Transverse colon (tissue), 4 donors: Measurements from ENCODE around the gene MIDN. TPM values are rescaled to one million over a fixed set of nuclear protein-coding genes. Genes with fewer than 3 reads are reported as not detected.

Source experiments
- DNase-seq: peaks from one replicate; pipeline ENCODE4 v3.0.0-alpha.2; 2019
- H3K27ac ChIP-seq, 4 donors: fragments of 200-600 bp; sonication (generic); 2 replicates each; pipeline ENCODE4 v1.5.1; 2016 to 2018; ENCODE audit warnings: inconsistent platforms in 4 of 4
- H3K27me3 ChIP-seq: fragments of 200-600 bp; sonication (generic); 2 replicates; pipeline ENCODE4 v1.5.1; 2017; ENCODE audit warnings: inconsistent platforms
- H3K36me3 ChIP-seq, 4 donors: fragments of 200-600 bp; sonication (generic); 2 replicates each; pipeline ENCODE4 v1.5.1; 2017 to 2019; ENCODE audit warnings: inconsistent platforms in 4 of 4
- H3K4me1 ChIP-seq, 4 donors: fragments of 200-600 bp; sonication (generic); 2 replicates each; pipeline ENCODE4 v1.5.1; 2017 to 2020; ENCODE audit warnings: inconsistent platforms in 4 of 4
- H3K4me3 ChIP-seq, 4 donors: fragments of 200-600 bp; sonication (generic); 1 replicate in 1 of 4; 2 replicates in 3 of 4; pipeline versions ENCODE4 v1.5.1 to v1.6.1; 2017 to 2019; ENCODE audit warnings: inconsistent platforms in 4 of 4
- H3K9me3 ChIP-seq, 2 donors: fragments of 200-600 bp; sonication (generic); 2 replicates each; pipeline ENCODE4 v1.5.1; 2017 to 2019; ENCODE audit warnings: inconsistent platforms in 2 of 2
- EP300 ChIP-seq: sonication (generic); formaldehyde crosslinking; IDR thresholded peaks from one replicate; pipeline ENCODE4 v1.6.1; 2017; ENCODE audit warnings: antibody characterized with exemption, low read depth
- POLR2A ChIP-seq: fragments of 450-650 bp; IDR thresholded peaks from one replicate; pipeline ENCODE4 v1.6.1; 2016; ENCODE audit warnings: antibody characterized with exemption, mild to moderate bottlenecking, moderate library complexity
- POLR2AphosphoS5 ChIP-seq, 3 donors: sonication (generic); formaldehyde crosslinking; IDR thresholded peaks; one replicate each; pipeline ENCODE4 v1.6.1; 2016; ENCODE audit warnings: antibody characterized with exemption in 3 of 3
- WGBS, 2 donors: methylation state at CpG; one replicate each; pipeline ENCODE4 v1.1.5; 2018; ENCODE audit warnings: low coverage in 1 of 2; 5-methylcytosine and 5-hydroxymethylcytosine counted together
- in situ Hi-C, 4 donors: fragments of 200-750 bp; cut with MboI; loops; one replicate each; pipeline versions ENCODE4 v1.15.0 to v1.15.1; 2017; ENCODE audit warnings: low sequenced_read_pairs in 3 of 4, low pct_ligation_motif_present in 1 of 4, low pct_unique_long_range_greater_than_20kb in 1 of 4
- intact Hi-C: fragments of 100-400 bp; cut with DNase I; formaldehyde crosslinking; loops from one replicate; pipeline ENCODE4 v1.15.1; 2023; ENCODE audit warnings: low total_unique reads
- total RNA-seq, 4 donors: library from RNA; depleted of rRNA; stranded (reverse); fragments of >200 nt; gene quantifications; one replicate each; pipeline ENCODE4 v1.1.0, GENCODE V29; 2016
- TF ChIP-seq, protein P1 (sequence below), 5 experiments: fragments of 200-600 bp in 3 of 5; fragments of 450-650 bp in 2 of 5; sonication (generic) in 3 of 5; IDR thresholded peaks; 1 replicate in 2 of 5; 2 replicates in 3 of 5; pipeline ENCODE4 v1.5.1; 2016 to 2017; ENCODE audit warnings: antibody characterized with exemption in 5 of 5, inconsistent platforms in 3 of 5, mild to moderate bottlenecking in 2 of 5, moderate library complexity in 1 of 5

MIDN gene
- total RNA-seq, 4 donors from 2014 or later: 89.4 to 379 (median 116) TPM

DNA sequence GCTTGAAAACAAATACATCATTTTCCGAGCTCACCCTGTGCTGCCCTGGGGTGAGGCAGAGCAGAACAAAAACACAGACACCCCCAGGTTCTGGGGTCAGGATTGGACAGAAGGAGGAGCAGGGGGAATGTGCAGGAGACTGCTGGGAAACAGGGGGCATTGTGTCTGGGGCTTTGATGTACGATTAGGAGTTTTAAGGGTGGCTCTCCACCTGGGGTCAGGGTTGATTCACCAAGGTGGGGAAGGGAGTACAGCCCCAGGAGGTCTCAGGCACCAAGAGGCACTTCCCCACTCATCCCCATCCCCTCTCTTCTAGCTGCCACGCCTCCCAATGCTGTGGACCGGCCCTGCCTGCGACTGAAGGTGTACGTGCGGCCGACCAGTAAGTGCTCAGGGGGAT, 49.9 kb downstream of the MIDN start:
- H3K27ac ChIP-seq: no peak overlapping the region
- intact Hi-C loops: loop anchor here (10.0 kb wide), 1 partner anchor 147 kb away; no protein-coding TSS in a partner anchor
- no peaks in the 10 kb centered on the region for H3K36me3 ChIP-seq
- 80 to 93% methylated on average over 1 to 8 of the region's 8 CpGs for WGBS, 2 donors
- no peak overlapping the region for H3K4me3 ChIP-seq
- TF ChIP-seq POLR2A: no peak
- TF ChIP-seq, protein P1, sequence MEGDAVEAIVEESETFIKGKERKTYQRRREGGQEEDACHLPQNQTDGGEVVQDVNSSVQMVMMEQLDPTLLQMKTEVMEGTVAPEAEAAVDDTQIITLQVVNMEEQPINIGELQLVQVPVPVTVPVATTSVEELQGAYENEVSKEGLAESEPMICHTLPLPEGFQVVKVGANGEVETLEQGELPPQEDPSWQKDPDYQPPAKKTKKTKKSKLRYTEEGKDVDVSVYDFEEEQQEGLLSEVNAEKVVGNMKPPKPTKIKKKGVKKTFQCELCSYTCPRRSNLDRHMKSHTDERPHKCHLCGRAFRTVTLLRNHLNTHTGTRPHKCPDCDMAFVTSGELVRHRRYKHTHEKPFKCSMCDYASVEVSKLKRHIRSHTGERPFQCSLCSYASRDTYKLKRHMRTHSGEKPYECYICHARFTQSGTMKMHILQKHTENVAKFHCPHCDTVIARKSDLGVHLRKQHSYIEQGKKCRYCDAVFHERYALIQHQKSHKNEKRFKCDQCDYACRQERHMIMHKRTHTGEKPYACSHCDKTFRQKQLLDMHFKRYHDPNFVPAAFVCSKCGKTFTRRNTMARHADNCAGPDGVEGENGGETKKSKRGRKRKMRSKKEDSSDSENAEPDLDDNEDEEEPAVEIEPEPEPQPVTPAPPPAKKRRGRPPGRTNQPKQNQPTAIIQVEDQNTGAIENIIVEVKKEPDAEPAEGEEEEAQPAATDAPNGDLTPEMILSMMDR (IDR thresholded peaks at IDR 0.05): no peak
- no peak for TF ChIP-seq EP300
- no peak for TF ChIP-seq POLR2AphosphoS5 (IDR thresholded peaks at IDR 0.05)
- H3K9me3 ChIP-seq: no peaks in the 10 kb centered on the region
- in situ Hi-C loops: loop anchor here in 2 of 4 donors (25.0 kb wide), 1 partner anchor 89 kb away; the partner anchor contains the start of gene NDUFS7 (in 2 of the 2)
- H3K27me3 ChIP-seq: peaks cover 23% of the 10 kb centered on the region
- DNase-seq: no peak
- H3K4me1 ChIP-seq: peaks cover 0 to 8% (median 6%) of the 10 kb centered on the region in 4 donors

DNA sequence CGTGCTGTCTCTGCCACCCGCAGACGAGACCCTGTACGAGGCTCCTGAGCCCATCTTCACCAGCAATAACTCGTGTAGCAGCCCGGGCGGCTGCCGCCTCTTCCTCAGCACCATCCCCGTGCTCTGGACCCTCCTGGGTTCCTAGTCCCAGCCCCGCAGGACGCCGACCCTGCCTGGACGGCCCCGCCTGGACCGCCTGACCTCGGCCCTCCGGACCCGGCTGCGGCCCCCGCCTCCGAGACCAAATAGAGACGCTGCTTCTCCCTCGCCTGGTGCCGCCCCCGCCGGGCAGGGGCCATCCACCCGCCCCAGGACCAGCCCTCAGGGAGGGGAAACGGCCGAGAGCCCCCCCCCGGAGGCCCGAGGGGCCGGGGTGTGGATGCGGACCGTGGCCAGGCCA, 51.4 kb downstream of the MIDN start:
- Histone ChIP-seq H3K27ac (no peak overlapping the region), H3K27me3 (peaks cover 8% of the 10 kb centered on the region), H3K4me3 (no peak overlapping the region), H3K9me3 (no peaks in the 10 kb centered on the region), H3K36me3 (no peaks in the 10 kb centered on the region), H3K4me1 (peaks cover 0 to 18% (median 14%) of the 10 kb centered on the region in 4 donors)
- in situ Hi-C loops (loop anchor here in 2 of 4 donors (25.0 kb wide), 1 partner anchor 88 kb away; the partner anchor contains the start of gene NDUFS7 (in 2 of the 2)), intact Hi-C loops (loop anchor here (10.0 kb wide), 1 partner anchor 145 kb away; no protein-coding TSS in a partner anchor)
- no peak for DNase-seq
- WGBS, 2 donors: 91 to 100% methylated on average over 1 to 34 of the region's 34 CpGs
- TF ChIP-seq POLR2A: no peak
- no peak for TF ChIP-seq EP300
- TF ChIP-seq POLR2AphosphoS5 (IDR thresholded peaks at IDR 0.05): no peak
- TF ChIP-seq, protein P1 (IDR thresholded peaks at IDR 0.05): no peak

DNA sequence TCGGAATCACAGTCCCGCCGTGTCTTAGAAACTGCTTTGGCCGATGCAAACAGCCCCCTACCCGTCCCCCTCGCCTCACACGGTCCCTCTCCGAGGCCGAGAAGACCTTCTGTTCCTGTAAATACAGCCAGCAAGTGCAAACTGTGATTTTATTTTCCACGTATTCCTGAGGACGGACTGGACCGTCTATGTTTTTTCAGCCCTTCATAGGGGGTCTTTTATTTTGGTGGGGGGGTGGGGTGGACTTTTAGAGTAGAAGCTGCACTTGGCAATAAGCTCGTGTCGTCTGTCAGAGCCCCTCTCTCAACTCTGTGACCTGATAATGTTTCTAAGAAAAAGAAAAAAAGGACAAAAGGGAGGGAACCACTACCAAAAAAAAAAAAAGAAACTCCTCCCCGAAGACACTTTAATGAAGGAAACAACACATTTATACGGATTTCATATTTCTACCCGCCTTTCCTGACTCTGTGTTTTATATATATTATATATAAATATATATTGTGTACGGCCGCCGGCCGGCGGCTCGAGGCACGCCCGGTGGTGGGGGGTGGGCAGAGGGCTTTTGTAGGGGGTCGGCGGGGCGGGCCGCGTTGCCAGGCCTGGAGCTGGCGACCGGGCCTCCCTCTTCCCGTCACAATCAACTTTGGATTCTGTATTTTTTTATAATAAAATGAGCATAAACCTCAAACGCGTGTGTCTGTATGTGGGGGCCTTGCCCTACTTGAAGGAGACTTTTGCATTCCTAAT, 52.5 kb downstream of the MIDN start:
- H3K4me1 ChIP-seq: peaks cover 0 to 12% (median 9%) of the 10 kb centered on the region in 4 donors
- TF ChIP-seq, protein P1 (IDR thresholded peaks at IDR 0.05): no peak
- TF ChIP-seq POLR2A (no peak), POLR2AphosphoS5 (IDR thresholded peaks at IDR 0.05) (no peak), EP300 (no peak)
- intact Hi-C loops: no loop called here
- DNase-seq: no peak
- no peak overlapping the region for H3K27ac ChIP-seq
- in situ Hi-C loops: no loop called here
- no peaks in the 10 kb centered on the region for H3K36me3 ChIP-seq
- WGBS, 2 donors: 84 to 86% methylated on average over 24 to 35 of the region's 35 CpGs
- no peak overlapping the region for H3K4me3 ChIP-seq
- H3K27me3 ChIP-seq: no peaks in the 10 kb centered on the region
- H3K9me3 ChIP-seq: no peaks in the 10 kb centered on the region

DNA sequence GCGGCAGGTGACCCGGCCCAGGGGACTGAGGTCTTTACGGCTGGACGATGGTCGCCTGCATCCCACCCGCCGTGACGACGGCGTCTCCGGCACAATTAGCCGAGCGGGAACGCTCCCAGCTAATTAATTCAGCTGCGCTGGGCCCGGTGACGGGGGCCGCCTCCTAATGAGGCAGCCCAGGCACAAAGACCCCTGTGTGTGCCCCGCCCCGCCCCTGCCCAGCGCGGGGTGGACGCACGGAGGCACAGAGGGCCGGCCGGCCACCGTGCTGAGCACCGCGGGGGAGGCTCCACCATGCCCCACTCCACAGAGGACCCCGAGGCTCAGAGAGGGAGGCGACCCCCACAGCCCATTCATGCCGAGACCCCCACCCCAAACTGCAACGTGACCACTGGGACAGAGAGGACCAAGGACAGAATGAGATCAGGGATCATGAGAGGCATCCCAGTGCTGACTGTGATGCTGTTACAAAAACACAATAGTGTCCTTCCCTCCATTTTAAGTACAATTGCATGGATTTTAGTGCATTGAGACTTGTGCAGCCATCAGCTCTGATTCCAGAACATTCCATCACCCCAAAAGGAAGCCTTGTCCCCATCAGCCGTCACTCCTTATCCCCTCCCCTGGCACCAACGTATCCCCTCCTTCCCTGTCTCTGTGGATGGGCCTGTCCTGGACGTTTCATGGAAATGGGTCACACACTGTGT, 54.3 kb downstream of the MIDN start:
- in situ Hi-C loops (no loop called here), intact Hi-C loops (no loop called here)
- WGBS, 2 donors: 61 to 78% methylated on average over 3 to 25 of the region's 36 CpGs
- Histone ChIP-seq H3K9me3 (no peaks in the 10 kb centered on the region), H3K36me3 (no peaks in the 10 kb centered on the region), H3K4me3 (no peak overlapping the region), H3K4me1 (peaks cover 0 to 12% (median 9%) of the 10 kb centered on the region in 4 donors), H3K27me3 (no peaks in the 10 kb centered on the region), H3K27ac (no peak overlapping the region)
- no peak for DNase-seq
- TF ChIP-seq POLR2AphosphoS5 (IDR thresholded peaks at IDR 0.05) (no peak), EP300 (no peak), POLR2A (no peak)
- TF ChIP-seq, protein P1 (IDR thresholded peaks at IDR 0.05): no peak
